Cardiac fibroblast (primary cell): Measurements from ENCODE around the gene CD164.
"Not testable (repeated sequence)": the region's sequence is repeated elsewhere in the genome, so short reads cannot be mapped to it uniquely, and the experiment has no call there.

Experiments
- DNase-seq, 2 donors: peaks; one replicate each; pipeline versions ENCODE4 v3.0.0 to v3.0.0-alpha.2; 2010; ENCODE audit warnings: low read depth in 2 of 2
- H3K4me3 ChIP-seq, 2 donors: replicated peaks in 1 of 2; 1 replicate in 1 of 2; 2 replicates in 1 of 2; pipeline ENCODE4 v1.5.1; 2011; ENCODE audit warnings: low read depth in 2 of 2, low read length in 2 of 2, mild to moderate bottlenecking in 2 of 2, moderate library complexity in 1 of 2
- CTCF ChIP-seq: IDR thresholded peaks from one replicate; pipeline ENCODE4 v1.5.1; 2011; ENCODE audit warnings: low read depth, mild to moderate bottlenecking, low read length, inconsistent platforms

Gene CD164

GRCh38 chr6:109339906-109340678, 42.2 kb downstream of the CD164 start:
- no peak overlapping the region for H3K4me3 ChIP-seq
- no peak for TF ChIP-seq CTCF
- no peak for DNase-seq

GRCh38 chr6:109336221-109336961, 45.9 kb downstream of the CD164 start:
- H3K4me3 ChIP-seq = no peak overlapping the region
- DNase-seq = peak; percentile 48 to 56
- no peak for TF ChIP-seq CTCF

GRCh38 chr6:109333870-109334269, 48.4 kb downstream of the CD164 start:
- DNase-seq, H3K4me3 ChIP-seq: not testable (repeated sequence)

GRCh38 chr6:109332748-109333147, 49.5 kb downstream of the CD164 start:
- TF ChIP-seq CTCF = no peak
- H3K4me3 ChIP-seq = no peak overlapping the region
- no peak for DNase-seq

- DNase-seq = no peak
- no peak overlapping the region for H3K4me3 ChIP-seq
- TF ChIP-seq CTCF = no peak
These were observed 51.2 kb downstream of the CD164 start for GRCh38 chr6:109331081-109331480.

- DNase-seq = no peak
- no peak overlapping the region for H3K4me3 ChIP-seq
- TF ChIP-seq CTCF = no peak
These were observed 52.0 kb downstream of the CD164 start for GRCh38 chr6:109330263-109330662.

GRCh38 chr6:109328629-109329028, 53.6 kb downstream of the CD164 start:
- DNase-seq = no peak
- H3K4me3 ChIP-seq = no peak overlapping the region
- TF ChIP-seq CTCF = no peak
